ENCODE results near the gene THUMPD3. TPM values are rescaled to one million over a fixed set of nuclear protein-coding genes. Genes with fewer than 3 reads are reported as not detected.

Gene THUMPD3
- total and polyA plus RNA-seq, 9 of the 15 experiments (the other 6 are each of a cell fraction or from before 2014, with no cell fraction given), result 58.3 to 132 (median 113) TPM

GRCh38 chr3:9420850-9421549 is 58.1 kb downstream of the THUMPD3 start (continued):
- TF ChIP-seq ZBTB40 (IDR thresholded peaks at IDR 0.05) (0 out of 2 replicates have a peak, but pooled peaks have one; percentile 46), ZBTB40 (CRISPR knock-in tag; IDR thresholded peaks at IDR 0.05) (no peak), FOSL1 (tag; conservative IDR thresholded peaks at IDR 0.05) (peak; percentile 71), NFE2L1 (tag; IDR thresholded peaks at IDR 0.05; ENCODE audit: borderline replicate concordance, low read depth) (peak; percentile 20; the same call in 1 of the 2 replicates), ZNF384 (IDR thresholded peaks at IDR 0.05; ENCODE audit: low read depth, low read length) (peak; percentile 74), BRD4 (IDR thresholded peaks at IDR 0.05) (no peak), BACH1 (tag; IDR thresholded peaks at IDR 0.05) (no peak), RBBP5 (IDR thresholded peaks at IDR 0.05; ENCODE audit: borderline replicate concordance, insufficient read depth, low read length, poor library complexity, severe bottlenecking) (no peak), CBFA2T3 (IDR thresholded peaks at IDR 0.05) (no peak), ETV6 (IDR thresholded peaks at IDR 0.05; ENCODE audit: borderline replicate concordance in 1 of 2, low read depth in 2 of 2, low read length in 1 of 2) (no peak), ETV6 (CRISPR knock-in tag; IDR thresholded peaks at IDR 0.05; ENCODE audit: borderline replicate concordance) (no peak), PPARD (CRISPR knock-in tag; IDR thresholded peaks at IDR 0.05) (no peak), CAMTA2 (CRISPR knock-in tag; conservative IDR thresholded peaks at IDR 0.05) (no peak)
- TF ChIP-seq, protein P1, sequence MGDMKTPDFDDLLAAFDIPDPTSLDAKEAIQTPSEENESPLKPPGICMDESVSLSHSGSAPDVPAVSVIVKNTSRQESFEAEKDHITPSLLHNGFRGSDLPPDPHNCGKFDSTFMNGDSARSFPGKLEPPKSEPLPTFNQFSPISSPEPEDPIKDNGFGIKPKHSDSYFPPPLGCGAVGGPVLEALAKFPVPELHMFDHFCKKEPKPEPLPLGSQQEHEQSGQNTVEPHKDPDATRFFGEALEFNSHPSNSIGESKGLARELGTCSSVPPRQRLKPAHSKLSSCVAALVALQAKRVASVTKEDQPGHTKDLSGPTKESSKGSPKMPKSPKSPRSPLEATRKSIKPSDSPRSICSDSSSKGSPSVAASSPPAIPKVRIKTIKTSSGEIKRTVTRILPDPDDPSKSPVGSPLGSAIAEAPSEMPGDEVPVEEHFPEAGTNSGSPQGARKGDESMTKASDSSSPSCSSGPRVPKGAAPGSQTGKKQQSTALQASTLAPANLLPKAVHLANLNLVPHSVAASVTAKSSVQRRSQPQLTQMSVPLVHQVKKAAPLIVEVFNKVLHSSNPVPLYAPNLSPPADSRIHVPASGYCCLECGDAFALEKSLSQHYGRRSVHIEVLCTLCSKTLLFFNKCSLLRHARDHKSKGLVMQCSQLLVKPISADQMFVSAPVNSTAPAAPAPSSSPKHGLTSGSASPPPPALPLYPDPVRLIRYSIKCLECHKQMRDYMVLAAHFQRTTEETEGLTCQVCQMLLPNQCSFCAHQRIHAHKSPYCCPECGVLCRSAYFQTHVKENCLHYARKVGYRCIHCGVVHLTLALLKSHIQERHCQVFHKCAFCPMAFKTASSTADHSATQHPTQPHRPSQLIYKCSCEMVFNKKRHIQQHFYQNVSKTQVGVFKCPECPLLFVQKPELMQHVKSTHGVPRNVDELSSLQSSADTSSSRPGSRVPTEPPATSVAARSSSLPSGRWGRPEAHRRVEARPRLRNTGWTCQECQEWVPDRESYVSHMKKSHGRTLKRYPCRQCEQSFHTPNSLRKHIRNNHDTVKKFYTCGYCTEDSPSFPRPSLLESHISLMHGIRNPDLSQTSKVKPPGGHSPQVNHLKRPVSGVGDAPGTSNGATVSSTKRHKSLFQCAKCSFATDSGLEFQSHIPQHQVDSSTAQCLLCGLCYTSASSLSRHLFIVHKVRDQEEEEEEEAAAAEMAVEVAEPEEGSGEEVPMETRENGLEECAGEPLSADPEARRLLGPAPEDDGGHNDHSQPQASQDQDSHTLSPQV (IDR thresholded peaks at IDR 0.05), result 0 out of 2 replicates have a peak, but pooled peaks have one; percentile 9
